Thoracic aorta (tissue), 2 donors: ENCODE measurements around the gene TDRD7. TPM values are rescaled to one million over a fixed set of nuclear protein-coding genes. Genes with fewer than 3 reads are reported as not detected.
A peak's percentile ranks its signal among the peaks of the same experiment; 100 is the strongest.

Experiments
- ATAC-seq: fragments of 150-250 bp; one replicate; pipeline ENCODE4 v1.8.0; 2017; ENCODE audit warnings: low read depth; ENCODE audit not compliant: insufficient number of reproducible peaks, low FRiP score
- DNase-seq: peaks from one replicate; pipeline ENCODE4 v3.0.0-alpha.2; 2020; ENCODE audit warnings: low spot score
- H3K27ac ChIP-seq, 2 donors: fragments of 200-600 bp; sonication (generic); 1 replicate in 1 of 2; 2 replicates in 1 of 2; pipeline ENCODE4 v1.5.1; 2016; ENCODE audit warnings: mild to moderate bottlenecking in 2 of 2, moderate library complexity in 2 of 2
- H3K27me3 ChIP-seq: fragments of 200-600 bp; sonication (generic); replicated peaks from 2 replicates; pipeline ENCODE4 v1.6.0; 2016; ENCODE audit warnings: mild to moderate bottlenecking; ENCODE audit not compliant: insufficient read depth
- H3K36me3 ChIP-seq: fragments of 200-600 bp; sonication (generic); one replicate; pipeline ENCODE4 v1.5.1; 2016
- H3K4me1 ChIP-seq, 2 donors: fragments of 200-600 bp; sonication (generic); 1 replicate in 1 of 2; 2 replicates in 1 of 2; pipeline versions ENCODE4 v1.5.1 to v1.6.0; 2016; ENCODE audit warnings: low read depth in 2 of 2, mild to moderate bottlenecking in 1 of 2; ENCODE audit not compliant: control insufficient read depth in 1 of 2
- H3K4me3 ChIP-seq: fragments of 200-600 bp; sonication (generic); 2 replicates; pipeline ENCODE4 v1.5.1; 2016; ENCODE audit warnings: mild to moderate bottlenecking
- H3K9me3 ChIP-seq: fragments of 200-600 bp; sonication (generic); 2 replicates; pipeline ENCODE4 v1.5.1; 2016
- CTCF ChIP-seq: fragments of 200-600 bp; sonication (generic); IDR thresholded peaks from one replicate; pipeline ENCODE4 v1.5.1; 2019; ENCODE audit warnings: antibody characterized with exemption
- total RNA-seq, 2 donors: library from RNA; depleted of rRNA; stranded (reverse); fragments of >200 nt; gene quantifications; one replicate each; pipeline versions ENCODE4 v1.1.0 to v1.2.3, GENCODE V29; 2016

The TDRD7 gene
- total RNA-seq, 2 donors from 2014 or later: 13.9 to 16.2 TPM

GRCh38 chr9:97500263-97500662 lies 88.4 kb downstream of the TDRD7 start:
- H3K9me3 ChIP-seq: no peaks in the 10 kb centered on the region
- peaks cover 16 to 30% of the 10 kb centered on the region in 2 donors for H3K4me1 ChIP-seq
- TF ChIP-seq CTCF: no peak
- H3K4me3 ChIP-seq: no peak overlapping the region
- H3K27ac ChIP-seq: no peak overlapping the region
- no peak for DNase-seq
- ATAC-seq: no peak
- no peaks in the 10 kb centered on the region for H3K27me3 ChIP-seq
- peaks cover 6% of the 10 kb centered on the region for H3K36me3 ChIP-seq

- Histone ChIP-seq H3K4me3 (peak overlapping the region; percentile 81), H3K4me1 (peaks cover 17 to 36% of the 10 kb centered on the region in 2 donors), H3K36me3 (peaks cover 6% of the 10 kb centered on the region), H3K27me3 (no peaks in the 10 kb centered on the region), H3K27ac (peak overlapping the region; percentile 46 to 55), H3K9me3 (no peaks in the 10 kb centered on the region)
- DNase-seq (no peak), ATAC-seq (no peak)
- no peak for TF ChIP-seq CTCF
Observed at GRCh38 chr9:97500765-97501176, 88.9 kb downstream of the TDRD7 start.

- peak; percentile 18 for TF ChIP-seq CTCF
- H3K9me3 ChIP-seq: no peaks in the 10 kb centered on the region
- peaks cover 2% of the 10 kb centered on the region for H3K36me3 ChIP-seq
- H3K27me3 ChIP-seq: no peaks in the 10 kb centered on the region
- H3K4me1 ChIP-seq: peaks cover 17 to 42% of the 10 kb centered on the region in 2 donors
- H3K4me3 ChIP-seq: peak within 1 kb of the TSS; percentile 81
- peak; percentile 70 for ATAC-seq
- H3K27ac ChIP-seq: peak within 1 kb of the TSS; percentile 73 to 80
- no peak for DNase-seq
Observed at GRCh38 chr9:97501177-97501971, 89.5 kb downstream of the TDRD7 start, which contains the start of gene TMOD1. TSS of gene TMOD1 (plus strand) at chr9:97501666. CDS start at chr9:97524189, 22,523 bp downstream.

GRCh38 chr9:97501972-97502221 lies 90.0 kb downstream of the TDRD7 start:
- TF ChIP-seq CTCF: no peak
- DNase-seq: no peak
- no peaks in the 10 kb centered on the region for H3K27me3 ChIP-seq
- H3K4me3 ChIP-seq: peak overlapping the region; percentile 81
- no peak for ATAC-seq
- H3K4me1 ChIP-seq: peaks cover 17 to 46% of the 10 kb centered on the region in 2 donors
- no peaks in the 10 kb centered on the region for H3K9me3 ChIP-seq
- H3K27ac ChIP-seq: peak overlapping the region; percentile 73 to 80
- no peaks in the 10 kb centered on the region for H3K36me3 ChIP-seq

GRCh38 chr9:97502222-97502983 lies 90.5 kb downstream of the TDRD7 start:
- DNase-seq: no peak
- H3K4me1 ChIP-seq: peaks cover 17 to 46% of the 10 kb centered on the region in 2 donors
- no peaks in the 10 kb centered on the region for H3K36me3 ChIP-seq
- no peaks in the 10 kb centered on the region for H3K9me3 ChIP-seq
- no peaks in the 10 kb centered on the region for H3K27me3 ChIP-seq
- no peak for ATAC-seq
- no peak for TF ChIP-seq CTCF
- peak overlapping the region; percentile 81 for H3K4me3 ChIP-seq
- peak overlapping the region; percentile 73 to 80 for H3K27ac ChIP-seq
